Activated naive CD8-positive, alpha-beta T cell treated with anti-CD3 and anti-CD28 coated beads, Interleukin-2, amount 50 U/mL, for 24 hours (primary cell): ENCODE results near the gene TAF5L.
A peak's percentile ranks its signal among the peaks of the same experiment; 100 is the strongest.

Experiments used
- ATAC-seq: fragments of 150-1000 bp; cut with Tn5 transposase; one replicate; pipeline ENCODE4 v1.10.0; 2021
- DNase-seq: peaks from one replicate; pipeline ENCODE4 v3.0.0; 2021
- H3K27ac Mint-ChIP-seq: one replicate; pipeline ENCODE4 v1.8.0; 2021; ENCODE audit warnings: mild to moderate bottlenecking, mixed read lengths
- H3K27me3 Mint-ChIP-seq: one replicate; pipeline ENCODE4 v1.8.0; 2021; ENCODE audit warnings: mixed read lengths
- H3K36me3 Mint-ChIP-seq: one replicate; pipeline ENCODE4 v1.8.0; 2021; ENCODE audit warnings: low read depth, mixed read lengths
- H3K4me1 Mint-ChIP-seq: one replicate; pipeline ENCODE4 v1.8.0; 2021; ENCODE audit warnings: mixed read lengths
- H3K4me3 Mint-ChIP-seq: one replicate; pipeline ENCODE4 v1.8.0; 2021; ENCODE audit warnings: mild to moderate bottlenecking, moderate library complexity, mixed read lengths
- H3K9me3 Mint-ChIP-seq: one replicate; pipeline ENCODE4 v1.8.0; 2021; ENCODE audit warnings: mixed read lengths

Gene TAF5L

DNA sequence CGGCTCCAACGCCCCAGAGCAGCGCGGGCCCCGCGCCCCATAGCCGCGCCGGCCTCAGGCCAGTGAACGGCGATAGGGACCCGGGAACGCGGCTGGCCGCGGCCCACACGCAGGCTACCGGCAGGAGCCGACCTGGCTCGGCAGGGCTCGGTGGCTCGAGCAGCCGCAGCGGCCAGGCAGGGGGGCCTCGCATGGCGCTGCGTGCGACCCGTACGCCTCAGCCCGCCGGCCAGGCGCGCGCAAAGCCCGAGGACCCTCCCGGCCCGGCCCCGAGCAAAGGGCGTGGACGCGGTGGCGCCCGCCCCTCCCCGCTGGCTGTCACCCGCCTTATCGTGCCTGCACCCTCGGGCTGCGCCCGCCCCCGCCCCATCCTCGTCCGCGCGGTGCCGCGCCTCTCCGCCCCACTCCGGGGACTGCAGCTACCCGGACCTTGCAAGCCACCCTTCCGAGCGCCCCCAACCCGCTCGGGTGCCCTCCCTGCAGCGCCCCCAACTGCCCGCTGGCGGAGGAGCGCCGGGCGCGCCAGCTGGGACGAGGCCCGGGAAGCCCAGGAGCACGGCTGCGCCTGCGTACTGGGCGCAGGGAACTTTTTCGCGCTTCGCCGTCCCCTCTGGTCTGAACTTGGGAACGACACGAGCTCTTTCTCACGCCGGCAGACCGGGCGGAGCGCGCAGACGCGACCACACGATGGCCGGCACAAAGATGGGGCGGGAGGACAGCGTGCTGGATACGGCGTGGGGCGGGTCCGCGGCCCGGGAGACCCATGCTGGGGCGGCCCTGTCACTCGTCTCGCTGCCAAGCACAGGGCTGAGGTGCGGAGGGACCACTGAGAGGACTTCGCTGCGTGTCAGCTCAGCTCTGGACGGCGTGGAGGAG, 67.2 kb downstream of the TAF5L start, which contains the start of gene ABCB10:
ABCB10 (minus strand) TSS at position 248 of the 876 bp plus-strand sequence; CDS start at position 193, 55 bp downstream.
- H3K27me3 Mint-ChIP-seq: no peaks in the 10 kb centered on the region
- H3K27ac Mint-ChIP-seq: peak within 1 kb of the TSS; percentile 93
- no peaks in the 10 kb centered on the region for H3K9me3 Mint-ChIP-seq
- H3K4me3 Mint-ChIP-seq: peak within 1 kb of the TSS; percentile 92
- peaks cover 6% of the 10 kb centered on the region for H3K36me3 Mint-ChIP-seq
- ATAC-seq (peak; percentile 91), DNase-seq (peak; percentile 96)
- H3K4me1 Mint-ChIP-seq: peaks cover 38% of the 10 kb centered on the region

DNA sequence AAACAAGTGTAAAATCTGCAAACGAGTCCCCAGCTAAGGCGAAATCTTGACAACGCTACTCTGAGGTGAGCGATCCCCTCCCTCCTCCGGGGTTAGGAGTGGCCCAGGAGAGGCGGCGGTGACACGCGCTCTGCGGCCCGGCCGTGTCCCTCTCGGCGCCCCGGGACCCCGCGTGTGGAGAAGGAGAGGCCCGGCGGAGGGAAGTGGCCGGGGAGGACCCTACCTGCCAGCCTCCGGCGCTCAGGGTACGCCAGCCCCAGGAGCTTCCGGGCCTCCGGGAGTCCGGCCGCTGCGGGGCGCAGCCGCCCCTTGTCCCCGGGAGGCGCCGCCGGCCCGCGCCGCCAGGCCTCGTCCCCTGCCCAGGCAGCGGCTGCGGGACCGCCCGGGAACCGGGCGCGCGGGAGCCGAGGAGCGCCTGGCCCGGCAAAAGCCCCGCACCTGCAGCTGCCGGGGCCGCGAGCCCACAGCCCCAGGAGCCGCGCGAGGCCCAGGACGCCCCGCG, 68.0 kb downstream of the TAF5L start:
- H3K27me3 Mint-ChIP-seq: no peaks in the 10 kb centered on the region
- DNase-seq (peak; percentile 55), ATAC-seq (peak; percentile 2)
- H3K4me1 Mint-ChIP-seq: peaks cover 40% of the 10 kb centered on the region
- H3K9me3 Mint-ChIP-seq: no peaks in the 10 kb centered on the region
- H3K4me3 Mint-ChIP-seq: peak overlapping the region; percentile 88
- H3K27ac Mint-ChIP-seq: peak overlapping the region; percentile 72
- H3K36me3 Mint-ChIP-seq: peaks cover 6% of the 10 kb centered on the region

- peaks cover 44% of the 10 kb centered on the region for H3K4me1 Mint-ChIP-seq
- H3K36me3 Mint-ChIP-seq: peaks cover 9% of the 10 kb centered on the region
- ATAC-seq: no peak
- H3K27ac Mint-ChIP-seq: peak overlapping the region; percentile 72
- H3K9me3 Mint-ChIP-seq: no peaks in the 10 kb centered on the region
- no peak for DNase-seq
- H3K27me3 Mint-ChIP-seq: no peaks in the 10 kb centered on the region
- H3K4me3 Mint-ChIP-seq: peak overlapping the region; percentile 88
Observed at GRCh38 chr1:229557200-229557850, 68.6 kb downstream of the TAF5L start.

- no peaks in the 10 kb centered on the region for H3K27me3 Mint-ChIP-seq
- no peak overlapping the region for H3K4me3 Mint-ChIP-seq
- no peaks in the 10 kb centered on the region for H3K9me3 Mint-ChIP-seq
- H3K4me1 Mint-ChIP-seq: peaks cover 47% of the 10 kb centered on the region
- peaks cover 9% of the 10 kb centered on the region for H3K36me3 Mint-ChIP-seq
- H3K27ac Mint-ChIP-seq: no peak overlapping the region
- DNase-seq (no peak), ATAC-seq (no peak)
Observed at GRCh38 chr1:229554886-229555621, 70.9 kb downstream of the TAF5L start.

GRCh38 chr1:229553621-229554130, 72.2 kb downstream of the TAF5L start:
- H3K27me3 Mint-ChIP-seq: no peaks in the 10 kb centered on the region
- no peak for DNase-seq
- peaks cover 38% of the 10 kb centered on the region for H3K4me1 Mint-ChIP-seq
- no peak overlapping the region for H3K27ac Mint-ChIP-seq
- H3K36me3 Mint-ChIP-seq: peaks cover 13% of the 10 kb centered on the region
- H3K4me3 Mint-ChIP-seq: no peak overlapping the region
- H3K9me3 Mint-ChIP-seq: no peaks in the 10 kb centered on the region
- ATAC-seq: no peak

DNA sequence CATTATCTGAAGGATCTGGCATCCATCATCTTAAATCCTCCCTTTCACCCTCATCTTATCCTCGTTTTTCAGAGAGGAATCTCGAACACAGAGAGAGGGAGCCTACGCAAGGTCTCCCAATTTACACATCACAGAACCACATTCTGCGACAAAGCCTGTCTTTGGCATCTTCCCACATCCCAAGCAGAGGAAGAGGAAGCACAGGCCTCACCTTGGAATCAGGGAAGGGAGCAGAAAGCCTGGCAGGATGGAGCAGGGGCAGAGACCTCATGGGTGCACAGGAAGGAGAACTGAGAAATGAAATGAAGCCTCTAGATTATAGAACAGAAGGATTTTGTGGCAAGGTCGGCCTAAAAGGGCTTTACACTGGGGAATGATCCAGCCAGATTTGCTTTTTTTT, 73.2 kb downstream of the TAF5L start:
- H3K36me3 Mint-ChIP-seq: peaks cover 17% of the 10 kb centered on the region
- H3K27me3 Mint-ChIP-seq: no peaks in the 10 kb centered on the region
- H3K4me3 Mint-ChIP-seq: no peak overlapping the region
- H3K4me1 Mint-ChIP-seq: peaks cover 37% of the 10 kb centered on the region
- no peak for ATAC-seq
- H3K27ac Mint-ChIP-seq: no peak overlapping the region
- DNase-seq: no peak
- no peaks in the 10 kb centered on the region for H3K9me3 Mint-ChIP-seq

DNA sequence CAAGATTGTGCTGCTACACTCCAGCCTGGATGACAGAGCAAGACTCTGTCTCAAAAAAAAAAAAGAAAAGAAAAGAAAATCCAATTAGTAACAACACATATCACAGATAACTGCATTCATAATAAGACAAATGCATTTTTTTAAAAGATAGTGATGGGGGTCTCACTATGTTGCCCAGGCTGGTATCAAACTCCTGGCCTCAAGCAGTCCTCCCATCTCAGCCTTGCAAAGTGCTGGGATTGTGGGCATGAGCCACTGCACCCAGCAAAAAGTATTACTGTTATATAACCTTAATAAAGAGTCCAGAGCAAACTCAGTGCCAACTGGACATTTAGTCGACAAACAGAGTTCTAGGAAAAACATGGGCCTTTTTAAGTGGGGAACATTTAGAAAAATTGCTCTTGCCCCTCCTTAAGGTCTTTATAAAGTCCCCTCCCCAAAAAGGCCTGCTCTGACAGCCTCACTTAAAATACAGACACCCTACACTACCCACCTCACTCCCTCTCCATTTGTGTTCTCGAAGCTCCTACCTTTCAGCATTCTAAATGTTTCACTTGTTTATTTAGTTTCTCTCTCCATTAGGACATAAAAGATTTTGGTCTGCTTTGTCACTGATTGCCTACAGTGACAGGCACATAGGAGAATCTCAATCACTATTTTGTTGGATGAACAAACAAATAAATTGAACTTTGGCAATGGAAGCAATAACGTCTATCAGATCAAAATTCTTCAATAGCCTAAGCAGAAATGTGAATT, 74.9 kb downstream of the TAF5L start:
- Mint-ChIP-seq H3K4me1 (peaks cover 22% of the 10 kb centered on the region), H3K4me3 (no peak overlapping the region), H3K36me3 (peaks cover 18% of the 10 kb centered on the region), H3K27ac (peak overlapping the region; percentile 14), H3K9me3 (no peaks in the 10 kb centered on the region), H3K27me3 (no peaks in the 10 kb centered on the region)
- ATAC-seq (no peak), DNase-seq (no peak)

DNA sequence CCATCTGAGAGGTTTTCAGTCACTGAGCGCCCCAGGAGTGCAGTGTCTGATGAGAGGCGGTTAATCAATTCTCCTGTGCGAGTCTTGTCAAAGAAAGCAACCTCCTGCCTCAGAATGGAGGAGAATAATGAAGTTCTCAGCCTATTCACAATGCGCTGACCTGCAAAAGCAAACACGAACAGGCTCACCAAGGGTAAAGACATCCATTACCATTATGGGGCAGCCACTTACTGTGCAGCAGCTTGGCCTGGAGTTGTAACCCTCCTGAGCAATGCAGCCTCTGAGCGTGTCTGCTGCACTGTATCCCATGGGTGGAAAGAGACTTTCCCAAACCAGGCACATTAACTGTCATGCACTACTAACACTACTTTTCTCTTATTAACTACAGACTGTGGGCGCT, 78.4 kb downstream of the TAF5L start:
- no peak for DNase-seq
- Mint-ChIP-seq H3K4me3 (no peak overlapping the region), H3K36me3 (peaks cover 38% of the 10 kb centered on the region), H3K9me3 (peaks cover 3% of the 10 kb centered on the region), H3K27ac (no peak overlapping the region), H3K4me1 (peaks cover 30% of the 10 kb centered on the region), H3K27me3 (no peaks in the 10 kb centered on the region)
- ATAC-seq: no peak

DNA sequence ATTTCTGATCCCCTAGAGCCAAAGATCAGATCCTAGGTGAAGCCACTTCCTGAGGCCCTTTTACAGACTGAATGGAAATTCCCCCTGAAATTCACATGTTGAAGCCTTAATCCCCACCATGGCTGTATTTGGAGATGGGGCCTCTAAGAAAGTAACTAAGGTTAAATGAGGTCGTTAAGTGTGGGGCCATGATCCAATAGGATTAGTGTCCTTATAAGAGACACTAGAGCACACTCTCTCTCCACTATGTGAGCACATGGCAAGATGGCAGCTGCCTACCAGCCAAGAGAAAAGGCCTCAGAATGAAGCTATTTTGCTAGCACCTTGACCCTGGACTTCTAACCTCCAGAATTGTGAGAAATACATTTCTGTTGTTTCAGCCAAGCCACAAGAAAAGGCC, 81.3 kb downstream of the TAF5L start:
- no peak for DNase-seq
- no peak for ATAC-seq
- Mint-ChIP-seq H3K27ac (peak overlapping the region; percentile 78), H3K36me3 (peaks cover 51% of the 10 kb centered on the region), H3K4me3 (no peak overlapping the region), H3K27me3 (no peaks in the 10 kb centered on the region), H3K9me3 (peaks cover 3% of the 10 kb centered on the region), H3K4me1 (peaks cover 37% of the 10 kb centered on the region)
